Hypothalamus (tissue), 51 donors: ENCODE results near the gene INTS1.
"Not testable (repeated sequence)": the region's sequence is repeated elsewhere in the genome, so short reads cannot be mapped to it uniquely, and the experiment has no call there.

Source experiments
- DNase-seq, 51 donors: peaks; one replicate each; lab custom pipeline; 2025; lab: John Stamatoyannopoulos, UW

INTS1 gene

GRCh38 chr7:1452205-1452604 is 52.0 kb downstream of the INTS1 start:
- peak in 6 of 51 donors; percentile 16 to 30 (median 22) for DNase-seq

GRCh38 chr7:1450987-1451386 is 53.2 kb downstream of the INTS1 start:
- DNase-seq, result no peak

GRCh38 chr7:1450431-1450830 is 53.8 kb downstream of the INTS1 start:
- no peak for DNase-seq

- DNase-seq, result no peak
These were observed 54.2 kb downstream of the INTS1 start for GRCh38 chr7:1449951-1450350.

- no peak for DNase-seq
These were observed 54.7 kb downstream of the INTS1 start for GRCh38 chr7:1449501-1449900.

GRCh38 chr7:1448958-1449357 is 55.2 kb downstream of the INTS1 start:
- DNase-seq, result no peak

GRCh38 chr7:1447551-1448244 is 56.5 kb downstream of the INTS1 start:
- DNase-seq, result peak in 41 of 51 donors; percentile 13 to 84 (median 51)

- no peak for DNase-seq
These were observed 57.1 kb downstream of the INTS1 start for GRCh38 chr7:1447112-1447511.

GRCh38 chr7:1446620-1447032 is 57.6 kb downstream of the INTS1 start:
- DNase-seq, result peak in 1 of 51 donors; percentile 15

- DNase-seq, result peak in 37 of 51 donors; percentile 5 to 88 (median 55)
These were observed 58.2 kb downstream of the INTS1 start for GRCh38 chr7:1446026-1446425.

GRCh38 chr7:1445341-1445740 is 58.8 kb downstream of the INTS1 start:
- DNase-seq, result no peak

GRCh38 chr7:1444925-1445322 is 59.3 kb downstream of the INTS1 start:
- no peak for DNase-seq

- no peak for DNase-seq
These were observed 59.8 kb downstream of the INTS1 start for GRCh38 chr7:1444214-1444924.

- not testable (repeated sequence) for DNase-seq
These were observed 60.5 kb downstream of the INTS1 start for GRCh38 chr7:1443587-1444200.

- DNase-seq, result no peak
These were observed 61.6 kb downstream of the INTS1 start for GRCh38 chr7:1442355-1443124.

- no peak for DNase-seq
These were observed 62.4 kb downstream of the INTS1 start for GRCh38 chr7:1441615-1442354.

GRCh38 chr7:1440620-1441019 is 63.6 kb downstream of the INTS1 start:
- no peak for DNase-seq

GRCh38 chr7:1439373-1440363 is 64.5 kb downstream of the INTS1 start:
- no peak for DNase-seq

GRCh38 chr7:1438821-1439220 is 65.4 kb downstream of the INTS1 start:
- DNase-seq, result no peak
